Colonic mucosa (tissue), 4 donors: ENCODE data around the gene OPRL1. TPM values are rescaled to one million over a fixed set of nuclear protein-coding genes. Genes with fewer than 3 reads are reported as not detected.

Experiments used
- DNase-seq: peaks from one replicate; pipeline ENCODE4 v3.0.0-alpha.2; 2020
- H3K27ac ChIP-seq: fragments of 200-600 bp; one replicate; pipeline ENCODE4 v1.8.0; 2021
- H3K27me3 ChIP-seq: fragments of 200-600 bp; one replicate; pipeline ENCODE4 v1.8.0; 2021
- H3K36me3 ChIP-seq: fragments of 200-600 bp; one replicate; pipeline ENCODE4 v1.8.0; 2021
- H3K4me1 ChIP-seq: fragments of 200-600 bp; one replicate; pipeline ENCODE4 v1.8.0; 2021; ENCODE audit warnings: mild to moderate bottlenecking
- H3K4me3 ChIP-seq: fragments of 200-600 bp; one replicate; pipeline ENCODE4 v1.8.0; 2021
- H3K9ac ChIP-seq, 2 donors: one replicate each; pipeline ENCODE4 v1.7.0; 2013; ENCODE audit warnings: control low read depth in 2 of 2, low read depth in 2 of 2, low read length in 2 of 2
- H3K9me3 ChIP-seq: fragments of 200-600 bp; one replicate; pipeline ENCODE4 v1.8.0; 2021
- CTCF ChIP-seq: fragments of 200-600 bp; IDR thresholded peaks from one replicate; pipeline ENCODE4 v1.8.0; 2022; ENCODE audit warnings: antibody characterized with exemption, mild to moderate bottlenecking
- intact Hi-C: fragments of 100-400 bp; cut with DNase I; formaldehyde crosslinking; loops from one replicate; pipeline ENCODE4 v1.14.1; 2022
- total RNA-seq, 2 donors: library from RNA; stranded (reverse); fragmentation: NEBNext Ultra II Directional in 1 of 2; extraction: Animal tissue kit (Norgen Biotek cat#: 25700) in 1 of 2; gene quantifications; one replicate each; pipeline ENCODE4 v1.2.1, GENCODE V29; 2021
- donor health status: healthy.
- donor health status: DM: no; HTN: no; CAD: no.
- donor health status: DM: no; HTN: no; CAD: no.

OPRL1 gene
- total RNA-seq, 2 donors from 2014 or later, result 0.24 to 0.25 TPM

GRCh38 chr20:64136004-64136710 is 56.3 kb downstream of the OPRL1 start:
- TF ChIP-seq CTCF, result no peak
- no peaks in the 10 kb centered on the region for H3K9me3 ChIP-seq
- intact Hi-C loops, result no loop called here
- DNase-seq, result no peak
- no peaks in the 10 kb centered on the region for H3K27me3 ChIP-seq
- H3K9ac ChIP-seq, result no peak overlapping the region
- H3K4me3 ChIP-seq, result no peak overlapping the region
- H3K36me3 ChIP-seq, result no peaks in the 10 kb centered on the region
- H3K4me1 ChIP-seq, result no peaks in the 10 kb centered on the region
- H3K27ac ChIP-seq, result no peak overlapping the region

- Histone ChIP-seq H3K36me3 (no peaks in the 10 kb centered on the region), H3K27me3 (no peaks in the 10 kb centered on the region), H3K9ac (no peak overlapping the region), H3K27ac (no peak overlapping the region), H3K4me3 (no peak overlapping the region), H3K9me3 (no peaks in the 10 kb centered on the region), H3K4me1 (no peaks in the 10 kb centered on the region)
- intact Hi-C loops, result no loop called here
- DNase-seq, result no peak
- no peak for TF ChIP-seq CTCF
Observed at GRCh38 chr20:64137598-64138031, 57.7 kb downstream of the OPRL1 start.

GRCh38 chr20:64138276-64138815 is 58.5 kb downstream of the OPRL1 start:
- TF ChIP-seq CTCF, result no peak
- no peak for DNase-seq
- Histone ChIP-seq H3K9ac (no peak overlapping the region), H3K4me3 (no peak overlapping the region), H3K9me3 (no peaks in the 10 kb centered on the region), H3K27me3 (no peaks in the 10 kb centered on the region), H3K4me1 (no peaks in the 10 kb centered on the region), H3K27ac (no peak overlapping the region), H3K36me3 (no peaks in the 10 kb centered on the region)
- intact Hi-C loops, result no loop called here

GRCh38 chr20:64139199-64140060 is 59.5 kb downstream of the OPRL1 start:
- TF ChIP-seq CTCF, result no peak
- Histone ChIP-seq H3K36me3 (no peaks in the 10 kb centered on the region), H3K27me3 (no peaks in the 10 kb centered on the region), H3K9me3 (no peaks in the 10 kb centered on the region), H3K9ac (no peak overlapping the region), H3K4me1 (no peaks in the 10 kb centered on the region), H3K4me3 (no peak overlapping the region), H3K27ac (no peak overlapping the region)
- DNase-seq, result no peak
- intact Hi-C loops, result no loop called here

- intact Hi-C loops, result no loop called here
- no peak for DNase-seq
- no peak overlapping the region for H3K9ac ChIP-seq
- no peak overlapping the region for H3K27ac ChIP-seq
- no peaks in the 10 kb centered on the region for H3K4me1 ChIP-seq
- H3K9me3 ChIP-seq, result no peaks in the 10 kb centered on the region
- no peaks in the 10 kb centered on the region for H3K36me3 ChIP-seq
- no peaks in the 10 kb centered on the region for H3K27me3 ChIP-seq
- no peak overlapping the region for H3K4me3 ChIP-seq
- TF ChIP-seq CTCF, result no peak
Observed at GRCh38 chr20:64140061-64140931, 60.4 kb downstream of the OPRL1 start.
